C4-2B (cell line): Measurements from ENCODE around the gene P2RY8.

ENCODE experiments used
- ZFX ChIP-seq: fragments of 450-650 bp; IDR thresholded peaks from 2 replicates; pipeline ENCODE4 v1.6.1; 2017
- TF ChIP-seq, protein P1 (sequence below): fragments of 450-650 bp; conservative IDR thresholded peaks from 2 replicates; pipeline ENCODE4 v1.5.1; 2017; ENCODE audit warnings: mild to moderate bottlenecking

DNA sequence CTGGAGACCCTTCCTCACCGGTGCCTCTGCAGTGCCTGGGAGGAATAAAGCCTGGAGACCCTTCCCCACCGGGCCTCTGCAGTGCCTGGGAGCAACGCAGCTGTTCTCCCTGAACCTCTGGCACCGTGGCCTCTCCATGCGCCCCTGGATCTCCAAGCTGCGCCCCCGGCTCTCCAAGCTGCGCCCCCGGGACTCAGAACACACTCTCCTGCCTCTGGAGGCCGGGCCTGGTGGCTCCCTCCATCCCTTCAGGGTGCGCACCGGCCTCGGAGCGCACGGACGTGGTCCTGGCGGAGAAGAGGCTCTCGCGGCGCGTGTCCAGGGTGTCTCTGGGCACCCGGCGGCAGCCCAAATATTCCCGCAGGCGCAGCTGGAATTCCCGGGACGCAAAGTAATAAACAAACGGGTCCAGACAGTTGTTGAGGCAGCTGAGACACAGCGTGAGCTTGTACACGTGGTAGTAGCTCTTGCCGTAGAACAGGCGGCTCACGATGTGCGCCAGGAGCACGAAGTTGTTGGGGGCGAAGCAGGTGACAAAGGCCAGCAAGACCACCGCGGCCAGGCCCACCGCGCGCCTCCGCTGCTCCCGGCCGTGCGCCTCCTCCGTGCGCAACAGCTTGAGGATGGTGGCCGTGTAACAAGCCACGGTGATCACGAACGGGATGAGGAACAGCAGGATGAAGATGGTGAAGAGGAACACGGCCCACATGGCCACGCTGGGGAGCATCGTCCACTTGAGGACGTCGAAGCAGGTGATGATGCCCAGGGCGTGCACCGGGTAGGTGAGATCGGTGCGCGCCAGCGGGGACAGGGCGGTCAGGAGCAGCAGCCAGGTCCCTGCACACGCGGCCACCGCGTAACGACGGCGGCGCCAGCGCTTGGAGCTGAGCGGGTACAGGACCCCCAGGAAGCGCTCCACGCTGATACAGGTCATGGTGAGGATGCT is 71.4 kb downstream of the P2RY8 start:
- TF ChIP-seq, protein P1, sequence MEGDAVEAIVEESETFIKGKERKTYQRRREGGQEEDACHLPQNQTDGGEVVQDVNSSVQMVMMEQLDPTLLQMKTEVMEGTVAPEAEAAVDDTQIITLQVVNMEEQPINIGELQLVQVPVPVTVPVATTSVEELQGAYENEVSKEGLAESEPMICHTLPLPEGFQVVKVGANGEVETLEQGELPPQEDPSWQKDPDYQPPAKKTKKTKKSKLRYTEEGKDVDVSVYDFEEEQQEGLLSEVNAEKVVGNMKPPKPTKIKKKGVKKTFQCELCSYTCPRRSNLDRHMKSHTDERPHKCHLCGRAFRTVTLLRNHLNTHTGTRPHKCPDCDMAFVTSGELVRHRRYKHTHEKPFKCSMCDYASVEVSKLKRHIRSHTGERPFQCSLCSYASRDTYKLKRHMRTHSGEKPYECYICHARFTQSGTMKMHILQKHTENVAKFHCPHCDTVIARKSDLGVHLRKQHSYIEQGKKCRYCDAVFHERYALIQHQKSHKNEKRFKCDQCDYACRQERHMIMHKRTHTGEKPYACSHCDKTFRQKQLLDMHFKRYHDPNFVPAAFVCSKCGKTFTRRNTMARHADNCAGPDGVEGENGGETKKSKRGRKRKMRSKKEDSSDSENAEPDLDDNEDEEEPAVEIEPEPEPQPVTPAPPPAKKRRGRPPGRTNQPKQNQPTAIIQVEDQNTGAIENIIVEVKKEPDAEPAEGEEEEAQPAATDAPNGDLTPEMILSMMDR = no peak
- no peak for TF ChIP-seq ZFX
